Left lung (tissue), 10 donors: ENCODE data around the gene HDAC3. TPM values are rescaled to one million over a fixed set of nuclear protein-coding genes. Genes with fewer than 3 reads are reported as not detected.

Experiments used
- ATAC-seq: fragments of 200-7000 bp; cut with Tn5 transposase; one replicate; pipeline ENCODE4 v1.9.1; 2020; ENCODE audit warnings: moderate library complexity
- DNase-seq, 4 donors: peaks; one replicate each; pipeline ENCODE4 v3.0.0-alpha.2; 2013 to 2020
- H3K27ac ChIP-seq, 2 donors: fragments of 200-600 bp; sonication (generic) in 1 of 2; one replicate each; pipeline versions ENCODE4 v1.5.0 to v1.8.0; 2020 to 2021
- H3K27me3 ChIP-seq, 2 donors: fragments of 200-600 bp; sonication (generic) in 1 of 2; one replicate each; pipeline versions ENCODE4 v1.5.0 to v1.8.0; 2020 to 2021
- H3K36me3 ChIP-seq, 2 donors: fragments of 200-600 bp; sonication (generic) in 1 of 2; one replicate each; pipeline versions ENCODE4 v1.5.0 to v1.8.0; 2020 to 2021
- H3K4me1 ChIP-seq, 2 donors: fragments of 200-600 bp; one replicate each; pipeline ENCODE4 v1.8.0; 2021
- H3K4me3 ChIP-seq, 2 donors: fragments of 200-600 bp; sonication (generic) in 1 of 2; one replicate each; pipeline versions ENCODE4 v1.5.0 to v1.8.0; 2020 to 2021; ENCODE audit warnings: mild to moderate bottlenecking in 1 of 2
- H3K9me3 ChIP-seq, 2 donors: fragments of 200-600 bp; sonication (generic) in 1 of 2; one replicate each; pipeline versions ENCODE4 v1.5.0 to v1.8.0; 2020 to 2021
- intact Hi-C, 2 donors: fragments of 100-400 bp; cut with DNase I; formaldehyde crosslinking; loops; one replicate each; pipeline versions ENCODE4 v1.11.2 to v1.14.2; 2022
- polyA plus RNA-seq, 6 donors: library from polyadenylated mRNA; unstranded; fragments of 120-200 nt; gene quantifications; one replicate each; pipeline ENCODE4 v1.2.1, GENCODE V29; 2013; ENCODE audit not compliant: insufficient read length in 6 of 6
- total RNA-seq, 2 donors: library from RNA; stranded (reverse); fragmentation: NEBNext Ultra II Directional; extraction: Animal tissue kit (Norgen Biotek cat#: 25700); gene quantifications; one replicate each; pipeline ENCODE4 v1.2.1, GENCODE V29; 2021
- TF ChIP-seq, protein P1 (sequence below), 2 donors: fragments of 200-600 bp; sonication (generic) in 1 of 2; IDR thresholded peaks; one replicate each; pipeline versions ENCODE4 v1.5.0 to v1.8.0; 2021; ENCODE audit warnings: antibody characterized with exemption in 2 of 2
- donor health status: DM: no; HTN: yes; CAD: no.
- donor health status: DM: no; HTN: no; CAD: no.

The HDAC3 gene
- total and polyA plus RNA-seq, 8 donors, result 41.2 to 120 (median 112) TPM

GRCh38 chr5:141675672-141676071, 39.0 kb upstream of the HDAC3 start:
- ATAC-seq, result no peak
- peaks cover 0 to 20% of the 10 kb centered on the region in 2 donors for H3K4me1 ChIP-seq
- H3K27ac ChIP-seq, result no peak overlapping the region
- peaks cover 0 to 53% of the 10 kb centered on the region in 2 donors for H3K36me3 ChIP-seq
- intact Hi-C loops, result no loop called here
- H3K27me3 ChIP-seq, result no peaks in the 10 kb centered on the region
- no peak for DNase-seq
- H3K4me3 ChIP-seq, result no peak overlapping the region
- no peaks in the 10 kb centered on the region for H3K9me3 ChIP-seq
- TF ChIP-seq, protein P1, sequence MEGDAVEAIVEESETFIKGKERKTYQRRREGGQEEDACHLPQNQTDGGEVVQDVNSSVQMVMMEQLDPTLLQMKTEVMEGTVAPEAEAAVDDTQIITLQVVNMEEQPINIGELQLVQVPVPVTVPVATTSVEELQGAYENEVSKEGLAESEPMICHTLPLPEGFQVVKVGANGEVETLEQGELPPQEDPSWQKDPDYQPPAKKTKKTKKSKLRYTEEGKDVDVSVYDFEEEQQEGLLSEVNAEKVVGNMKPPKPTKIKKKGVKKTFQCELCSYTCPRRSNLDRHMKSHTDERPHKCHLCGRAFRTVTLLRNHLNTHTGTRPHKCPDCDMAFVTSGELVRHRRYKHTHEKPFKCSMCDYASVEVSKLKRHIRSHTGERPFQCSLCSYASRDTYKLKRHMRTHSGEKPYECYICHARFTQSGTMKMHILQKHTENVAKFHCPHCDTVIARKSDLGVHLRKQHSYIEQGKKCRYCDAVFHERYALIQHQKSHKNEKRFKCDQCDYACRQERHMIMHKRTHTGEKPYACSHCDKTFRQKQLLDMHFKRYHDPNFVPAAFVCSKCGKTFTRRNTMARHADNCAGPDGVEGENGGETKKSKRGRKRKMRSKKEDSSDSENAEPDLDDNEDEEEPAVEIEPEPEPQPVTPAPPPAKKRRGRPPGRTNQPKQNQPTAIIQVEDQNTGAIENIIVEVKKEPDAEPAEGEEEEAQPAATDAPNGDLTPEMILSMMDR (IDR thresholded peaks at IDR 0.05), result no peak

DNA sequence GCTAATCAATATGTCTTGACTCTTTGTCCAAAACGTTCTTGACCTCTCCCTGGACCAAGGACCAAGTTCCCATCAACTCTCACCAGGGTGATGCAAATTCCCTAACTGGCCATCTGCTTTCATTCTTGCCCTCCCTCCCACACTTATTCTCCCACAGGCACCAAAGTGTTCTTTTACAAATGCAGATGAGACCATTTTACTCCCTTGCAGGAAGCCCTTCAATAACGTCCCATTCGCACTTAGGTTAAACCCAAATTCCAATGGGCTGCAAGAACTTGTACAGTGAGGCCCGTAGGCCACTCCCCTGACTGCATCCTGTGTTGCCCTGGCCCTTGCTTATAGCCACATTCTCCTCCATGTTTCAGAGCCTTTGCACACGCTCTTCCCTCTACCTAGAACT, 38.1 kb upstream of the HDAC3 start:
- Histone ChIP-seq H3K4me1 (peaks cover 0 to 10% of the 10 kb centered on the region in 2 donors), H3K36me3 (peaks cover 0 to 61% of the 10 kb centered on the region in 2 donors), H3K4me3 (no peak overlapping the region), H3K27ac (no peak overlapping the region), H3K27me3 (no peaks in the 10 kb centered on the region), H3K9me3 (no peaks in the 10 kb centered on the region)
- intact Hi-C loops, result no loop called here
- DNase-seq (no peak), ATAC-seq (no peak)
- TF ChIP-seq, protein P1 (IDR thresholded peaks at IDR 0.05), result no peak

DNA sequence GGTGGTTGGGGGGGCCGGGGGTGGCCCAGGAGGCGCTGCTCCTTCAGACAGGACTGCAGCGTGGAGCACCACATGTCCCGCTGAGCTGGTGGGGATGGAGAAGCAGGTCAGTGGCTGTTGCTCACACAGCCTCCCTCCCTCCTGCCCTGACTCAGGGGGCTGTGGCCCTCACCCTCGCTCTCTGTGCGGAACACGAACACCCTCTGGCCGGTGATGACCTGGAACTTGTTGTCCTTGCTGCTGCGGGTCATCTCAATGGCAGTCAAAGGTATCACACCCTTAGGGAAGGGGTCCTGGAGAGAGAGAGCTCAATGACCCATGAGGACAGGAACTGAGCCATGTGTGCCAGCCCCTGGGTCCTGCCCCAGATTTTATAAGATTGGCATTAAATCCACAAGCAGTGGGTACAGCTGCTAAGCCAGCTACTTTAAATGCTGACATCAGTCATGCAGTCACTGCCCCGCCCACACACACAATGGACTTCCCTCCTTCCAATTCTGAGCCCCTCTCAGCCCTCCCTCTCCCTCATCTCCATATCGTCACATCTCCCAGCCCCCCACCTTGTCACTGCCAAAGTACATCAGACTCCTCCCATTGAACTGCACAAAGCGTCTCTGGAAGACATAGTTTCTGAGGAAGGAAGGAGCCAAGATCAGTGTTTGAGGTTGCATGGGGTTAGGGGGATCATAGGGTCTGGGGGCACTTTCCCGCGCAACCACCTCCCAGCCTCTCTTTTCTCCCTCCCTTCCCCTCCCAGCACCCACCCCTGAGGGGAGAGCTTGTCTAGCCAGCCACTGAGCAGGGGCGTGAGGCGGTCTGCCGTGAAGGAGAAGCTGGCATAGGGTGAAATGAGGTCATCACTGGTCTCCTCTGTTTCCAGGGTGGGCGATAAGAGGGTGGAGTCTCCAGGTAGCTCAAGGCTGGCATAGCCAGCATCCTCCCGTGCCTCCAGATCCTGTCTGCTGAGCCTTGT, 36.5 kb upstream of the HDAC3 start:
- Histone ChIP-seq H3K27ac (no peak overlapping the region), H3K36me3 (peaks cover 0 to 64% of the 10 kb centered on the region in 2 donors), H3K27me3 (no peaks in the 10 kb centered on the region), H3K4me3 (no peak overlapping the region), H3K9me3 (no peaks in the 10 kb centered on the region), H3K4me1 (peaks cover 0 to 3% of the 10 kb centered on the region in 2 donors)
- DNase-seq (peak in 1 of 4 donors; percentile 39), ATAC-seq (peak; percentile 30)
- intact Hi-C loops, result no loop called here
- TF ChIP-seq, protein P1 (IDR thresholded peaks at IDR 0.05), result no peak

- Histone ChIP-seq H3K4me3 (no peak overlapping the region), H3K9me3 (no peaks in the 10 kb centered on the region), H3K27ac (no peak overlapping the region), H3K27me3 (no peaks in the 10 kb centered on the region), H3K36me3 (peaks cover 0 to 66% of the 10 kb centered on the region in 2 donors), H3K4me1 (no peaks in the 10 kb centered on the region)
- intact Hi-C loops, result no loop called here
- ATAC-seq, result no peak
- TF ChIP-seq, protein P1 (IDR thresholded peaks at IDR 0.05), result no peak
- no peak for DNase-seq
Observed at GRCh38 chr5:141672071-141672840, 35.6 kb upstream of the HDAC3 start.

DNA sequence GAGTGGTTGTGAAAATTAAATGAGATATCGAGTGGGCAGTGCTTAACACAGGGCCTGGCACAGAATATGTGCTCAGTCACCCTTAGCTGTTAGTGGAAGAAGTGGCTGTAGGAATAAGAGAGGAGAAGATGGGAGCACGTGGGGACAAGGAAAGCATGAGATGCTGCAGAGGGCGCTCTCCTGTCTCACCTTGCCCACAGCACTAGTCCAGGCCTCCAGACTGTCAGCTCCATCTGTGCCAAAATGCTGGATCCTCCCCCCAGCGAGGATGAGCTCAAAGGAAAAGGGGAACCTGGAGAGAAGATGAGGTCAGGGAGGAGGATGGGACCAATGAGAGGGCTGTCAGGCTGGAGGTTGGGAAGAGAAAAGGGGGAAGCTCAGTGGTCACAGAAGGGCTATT, 32.9 kb upstream of the HDAC3 start:
- no peak for ATAC-seq
- DNase-seq, result no peak
- intact Hi-C loops, result no loop called here
- Histone ChIP-seq H3K36me3 (peaks cover 0 to 65% of the 10 kb centered on the region in 2 donors), H3K27ac (no peak overlapping the region), H3K9me3 (no peaks in the 10 kb centered on the region), H3K4me1 (peaks cover 3 to 9% of the 10 kb centered on the region in 2 donors), H3K27me3 (no peaks in the 10 kb centered on the region), H3K4me3 (no peak overlapping the region)
- TF ChIP-seq, protein P1 (IDR thresholded peaks at IDR 0.05), result no peak
